Stimulated activated naive CD4-positive, alpha-beta T cell (primary cell): ENCODE results near the gene LCNL1.
A peak's percentile ranks its signal among the peaks of the same experiment; 100 is the strongest.

Source experiments
- DNase-seq, 6 experiments: peaks; one replicate each; lab custom pipeline; 2025; lab: John Stamatoyannopoulos, UW

Gene LCNL1

GRCh38 chr9:136982232-136983051 lies at the start of gene LCNL1:
Gene LCNL1, plus strand, starts transcription at chr9:136982993. Its CDS starts 594 bp downstream, at chr9:136983587.
- no peak for DNase-seq

GRCh38 chr9:136934277-136934676 lies 48.5 kb upstream of the LCNL1 start:
- DNase-seq = no peak

GRCh38 chr9:136935651-136936050 lies 47.1 kb upstream of the LCNL1 start:
- no peak for DNase-seq

GRCh38 chr9:136936645-136937170 lies 46.1 kb upstream of the LCNL1 start:
- DNase-seq = no peak

- DNase-seq = no peak
Measured at GRCh38 chr9:136937186-136938001, 45.4 kb upstream of the LCNL1 start.

GRCh38 chr9:136939431-136939995 lies 43.3 kb upstream of the LCNL1 start:
- DNase-seq = no peak

- DNase-seq = no peak
Measured at GRCh38 chr9:136939996-136940525, 42.7 kb upstream of the LCNL1 start.

- no peak for DNase-seq
Measured at GRCh38 chr9:136940526-136941230, 42.1 kb upstream of the LCNL1 start.

- DNase-seq = no peak
Measured at GRCh38 chr9:136941231-136942111, 41.3 kb upstream of the LCNL1 start.

- DNase-seq = no peak
Measured at GRCh38 chr9:136942112-136942880, 40.5 kb upstream of the LCNL1 start.

GRCh38 chr9:136942881-136943230 lies 39.9 kb upstream of the LCNL1 start:
- DNase-seq = no peak

- peak in 4 of 6 experiments; percentile 25 to 54 (median 35) for DNase-seq
Measured at GRCh38 chr9:136943291-136944211, 39.2 kb upstream of the LCNL1 start.

- DNase-seq = no peak
Measured at GRCh38 chr9:136944212-136944518, 38.6 kb upstream of the LCNL1 start.

- peak; percentile 88 to 96 (median 90) for DNase-seq
Measured at GRCh38 chr9:136944519-136945332, 38.1 kb upstream of the LCNL1 start, which contains the start of the genes C8G and FBXW5. Gene C8G, plus strand, starts transcription at chr9:136945243. Its CDS starts 78 bp downstream, at chr9:136945321. Gene FBXW5, minus strand, starts transcription at chr9:136944738. Its CDS starts 655 bp downstream, at chr9:136944083.

- no peak for DNase-seq
Measured at GRCh38 chr9:136945333-136946227, 37.2 kb upstream of the LCNL1 start.

- DNase-seq = no peak
Measured at GRCh38 chr9:136946228-136947027, 36.4 kb upstream of the LCNL1 start.
